GM12878 (cell line): Measurements from ENCODE around the gene TDO2.

Experiments
- BHLHE40 ChIP-seq, 2 experiments: fragments of 450-650 bp in 1 of 2; IDR thresholded peaks; 2 replicates each; pipeline ENCODE4 v1.6.1; 2011 to 2017; ENCODE audit warnings: low read depth in 2 of 2, borderline replicate concordance in 1 of 2, improper control_type of control experiment in 1 of 2, low read length in 1 of 2, mild to moderate bottlenecking in 1 of 2
- BRCA1 ChIP-seq: IDR thresholded peaks from 2 replicates; pipeline ENCODE4 v1.6.1; 2011; ENCODE audit warnings: low read depth, low read length, improper control_type of control experiment
- CEBPB ChIP-seq, 2 experiments: fragments of 150-350 bp in 1 of 2; IDR thresholded peaks; 2 replicates each; pipeline ENCODE4 v1.6.1; 2012 to 2014; ENCODE audit warnings: low read depth in 2 of 2, low read length in 2 of 2, borderline replicate concordance in 1 of 2, inconsistent platforms in 1 of 2
- CREB1 ChIP-seq: IDR thresholded peaks from 2 replicates; pipeline ENCODE4 v1.6.1; 2012; ENCODE audit warnings: low read depth, mild to moderate bottlenecking, inconsistent platforms
- EZH2 ChIP-seq: IDR thresholded peaks from 2 replicates; pipeline ENCODE4 v1.6.1; 2012; ENCODE audit warnings: low read depth, mild to moderate bottlenecking, control low read depth, inconsistent platforms, low read length, borderline replicate concordance; ENCODE audit not compliant: control insufficient read depth
- HCFC1 ChIP-seq: fragments of 150-350 bp; IDR thresholded peaks from 2 replicates; pipeline ENCODE4 v1.6.1; 2014; ENCODE audit warnings: low read length
- NR2C2 ChIP-seq: IDR thresholded peaks from 2 replicates; pipeline ENCODE4 v1.6.1; 2011; ENCODE audit warnings: borderline replicate concordance, low read depth; ENCODE audit not compliant: control insufficient read depth, insufficient read length
- POLR2A ChIP-seq: IDR thresholded peaks from 2 replicates; pipeline ENCODE4 v1.6.1; 2011; ENCODE audit warnings: low read depth, mild to moderate bottlenecking, low read length
- POLR2AphosphoS5 ChIP-seq: IDR thresholded peaks from 2 replicates; pipeline ENCODE4 v1.6.1; 2011; ENCODE audit warnings: mild to moderate bottlenecking, low read length, inconsistent platforms
- TAF1 ChIP-seq: IDR thresholded peaks from 2 replicates; pipeline ENCODE4 v1.6.1; 2011; ENCODE audit warnings: mild to moderate bottlenecking, low read depth, low read length, borderline replicate concordance
- ZZZ3 ChIP-seq: IDR thresholded peaks from 2 replicates; pipeline ENCODE4 v1.6.1; 2011; ENCODE audit warnings: low read depth; ENCODE audit not compliant: control insufficient read depth, insufficient read length
- TF ChIP-seq, protein P1 (sequence below), 3 experiments: IDR thresholded peaks in 2 of 3; conservative IDR thresholded peaks in 1 of 3; 2 replicates each; pipeline ENCODE4 v1.5.1; 2011; ENCODE audit warnings: low read depth in 3 of 3, low read length in 3 of 3, mild to moderate bottlenecking in 3 of 3, control low read depth in 2 of 3, moderate library complexity in 2 of 3, inconsistent platforms in 1 of 3, mixed read lengths in 1 of 3; ENCODE audit not compliant: control insufficient read depth in 2 of 3, insufficient read depth in 1 of 3; ENCODE audit errors: extremely low read depth in 1 of 3
- TF ChIP-seq, protein P2 (sequence below): IDR thresholded peaks from 2 replicates; pipeline ENCODE4 v1.6.1; 2012; ENCODE audit warnings: low read depth, low read length, improper control_type of control experiment
- TF ChIP-seq, protein P3 (sequence below): IDR thresholded peaks from 2 replicates; pipeline ENCODE4 v1.6.1; 2011; ENCODE audit warnings: mild to moderate bottlenecking, low read depth, low read length, moderate library complexity; ENCODE audit not compliant: insufficient replicate concordance

- TF ChIP-seq, protein P1, sequence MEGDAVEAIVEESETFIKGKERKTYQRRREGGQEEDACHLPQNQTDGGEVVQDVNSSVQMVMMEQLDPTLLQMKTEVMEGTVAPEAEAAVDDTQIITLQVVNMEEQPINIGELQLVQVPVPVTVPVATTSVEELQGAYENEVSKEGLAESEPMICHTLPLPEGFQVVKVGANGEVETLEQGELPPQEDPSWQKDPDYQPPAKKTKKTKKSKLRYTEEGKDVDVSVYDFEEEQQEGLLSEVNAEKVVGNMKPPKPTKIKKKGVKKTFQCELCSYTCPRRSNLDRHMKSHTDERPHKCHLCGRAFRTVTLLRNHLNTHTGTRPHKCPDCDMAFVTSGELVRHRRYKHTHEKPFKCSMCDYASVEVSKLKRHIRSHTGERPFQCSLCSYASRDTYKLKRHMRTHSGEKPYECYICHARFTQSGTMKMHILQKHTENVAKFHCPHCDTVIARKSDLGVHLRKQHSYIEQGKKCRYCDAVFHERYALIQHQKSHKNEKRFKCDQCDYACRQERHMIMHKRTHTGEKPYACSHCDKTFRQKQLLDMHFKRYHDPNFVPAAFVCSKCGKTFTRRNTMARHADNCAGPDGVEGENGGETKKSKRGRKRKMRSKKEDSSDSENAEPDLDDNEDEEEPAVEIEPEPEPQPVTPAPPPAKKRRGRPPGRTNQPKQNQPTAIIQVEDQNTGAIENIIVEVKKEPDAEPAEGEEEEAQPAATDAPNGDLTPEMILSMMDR (IDR thresholded peaks at IDR 0.05 in 2 of 3, conservative IDR thresholded peaks at IDR 0.05 in 1 of 3; ENCODE audit: control insufficient read depth in 2 of 3, extremely low read depth in 1 of 3, insufficient read depth in 1 of 3, low read depth in 3 of 3, low read length in 3 of 3): no peak
- TF ChIP-seq POLR2AphosphoS5 (no peak), NR2C2 (no peak), TAF1 (no peak), BHLHE40 (IDR thresholded peaks at IDR 0.05; ENCODE audit: borderline replicate concordance in 1 of 2, low read depth in 2 of 2, low read length in 1 of 2) (no peak), CEBPB (IDR thresholded peaks at IDR 0.05; ENCODE audit: borderline replicate concordance in 1 of 2, low read depth in 2 of 2, low read length in 2 of 2) (no peak), HCFC1 (no peak), BRCA1 (no peak), ZZZ3 (no peak), EZH2 (no peak), CREB1 (no peak), POLR2A (no peak)
- TF ChIP-seq, protein P2, sequence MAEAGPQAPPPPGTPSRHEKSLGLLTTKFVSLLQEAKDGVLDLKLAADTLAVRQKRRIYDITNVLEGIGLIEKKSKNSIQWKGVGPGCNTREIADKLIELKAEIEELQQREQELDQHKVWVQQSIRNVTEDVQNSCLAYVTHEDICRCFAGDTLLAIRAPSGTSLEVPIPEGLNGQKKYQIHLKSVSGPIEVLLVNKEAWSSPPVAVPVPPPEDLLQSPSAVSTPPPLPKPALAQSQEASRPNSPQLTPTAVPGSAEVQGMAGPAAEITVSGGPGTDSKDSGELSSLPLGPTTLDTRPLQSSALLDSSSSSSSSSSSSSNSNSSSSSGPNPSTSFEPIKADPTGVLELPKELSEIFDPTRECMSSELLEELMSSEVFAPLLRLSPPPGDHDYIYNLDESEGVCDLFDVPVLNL: no peak
- TF ChIP-seq, protein P3, sequence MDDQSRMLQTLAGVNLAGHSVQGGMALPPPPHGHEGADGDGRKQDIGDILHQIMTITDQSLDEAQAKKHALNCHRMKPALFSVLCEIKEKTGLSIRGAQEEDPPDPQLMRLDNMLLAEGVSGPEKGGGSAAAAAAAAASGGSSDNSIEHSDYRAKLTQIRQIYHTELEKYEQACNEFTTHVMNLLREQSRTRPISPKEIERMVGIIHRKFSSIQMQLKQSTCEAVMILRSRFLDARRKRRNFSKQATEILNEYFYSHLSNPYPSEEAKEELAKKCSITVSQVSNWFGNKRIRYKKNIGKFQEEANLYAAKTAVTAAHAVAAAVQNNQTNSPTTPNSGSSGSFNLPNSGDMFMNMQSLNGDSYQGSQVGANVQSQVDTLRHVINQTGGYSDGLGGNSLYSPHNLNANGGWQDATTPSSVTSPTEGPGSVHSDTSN: no peak
Measured at GRCh38 chr4:155911905-155912304, 8.4 kb downstream of the TDO2 start.
